ENCODE results near the gene XAGE1A. TPM values are rescaled to one million over a fixed set of nuclear protein-coding genes. Genes with fewer than 3 reads are reported as not detected.
"Not testable (repeated sequence)": the region's sequence is repeated elsewhere in the genome, so short reads cannot be mapped to it uniquely, and the experiment has no call there.

Gene XAGE1A
- total RNA-seq, result not detected

GRCh38 chrX:52495545-52496418 lies at the start of gene XAGE1A:
TSS of gene XAGE1A (plus strand) at chrX:52495808. CDS start at chrX:52497362, 1,554 bp downstream.
- intact Hi-C loops (cut with micrococcal nuclease); H3K4me1 Mint-ChIP-seq (ENCODE audit: low read depth); H3K27me3 Mint-ChIP-seq; H3K27ac Mint-ChIP-seq; H3K4me3 Mint-ChIP-seq; H3K36me3 Mint-ChIP-seq (ENCODE audit: low read depth); ATAC-seq; POLR2A ChIA-PET; DNase-seq; H3K9me3 Mint-ChIP-seq; CTCF ChIA-PET: not testable (repeated sequence)

GRCh38 chrX:52452031-52452430 lies 43.6 kb upstream of the XAGE1A start:
- H3K4me3 Mint-ChIP-seq; DNase-seq; H3K36me3 Mint-ChIP-seq (ENCODE audit: low read depth); H3K9me3 Mint-ChIP-seq; H3K27ac Mint-ChIP-seq; POLR2A ChIA-PET; CTCF ChIA-PET; H3K27me3 Mint-ChIP-seq; intact Hi-C loops (cut with micrococcal nuclease); ATAC-seq; H3K4me1 Mint-ChIP-seq (ENCODE audit: low read depth): not testable (repeated sequence)

- DNase-seq; intact Hi-C loops (cut with micrococcal nuclease); POLR2A ChIA-PET; CTCF ChIA-PET; ATAC-seq; H3K9me3 Mint-ChIP-seq; H3K27me3 Mint-ChIP-seq; H3K4me3 Mint-ChIP-seq; H3K4me1 Mint-ChIP-seq (ENCODE audit: low read depth); H3K27ac Mint-ChIP-seq; H3K36me3 Mint-ChIP-seq (ENCODE audit: low read depth): not testable (repeated sequence)
Observed at GRCh38 chrX:52471301-52471700, 24.3 kb upstream of the XAGE1A start.

- POLR2A ChIA-PET; H3K27me3 Mint-ChIP-seq; H3K27ac Mint-ChIP-seq; H3K4me1 Mint-ChIP-seq (ENCODE audit: low read depth); intact Hi-C loops (cut with micrococcal nuclease); H3K4me3 Mint-ChIP-seq; DNase-seq; CTCF ChIA-PET; ATAC-seq; H3K9me3 Mint-ChIP-seq; H3K36me3 Mint-ChIP-seq (ENCODE audit: low read depth): not testable (repeated sequence)
Observed at GRCh38 chrX:52496419-52496772, 788 bp downstream of the XAGE1A start.

GRCh38 chrX:52501362-52501761 lies 5.8 kb downstream of the XAGE1A start:
- DNase-seq; H3K9me3 Mint-ChIP-seq; CTCF ChIA-PET; POLR2A ChIA-PET; H3K36me3 Mint-ChIP-seq (ENCODE audit: low read depth); intact Hi-C loops (cut with micrococcal nuclease); H3K4me1 Mint-ChIP-seq (ENCODE audit: low read depth); H3K4me3 Mint-ChIP-seq; H3K27me3 Mint-ChIP-seq; ATAC-seq; H3K27ac Mint-ChIP-seq: not testable (repeated sequence)

- H3K27me3 Mint-ChIP-seq, result peaks cover 5% of the 10 kb centered on the region
- CTCF ChIA-PET, result no interaction called here
- intact Hi-C loops (cut with micrococcal nuclease), result no loop called here
- no peak overlapping the region for H3K27ac Mint-ChIP-seq
- no peaks in the 10 kb centered on the region for H3K4me1 Mint-ChIP-seq (ENCODE audit: low read depth)
- no peaks in the 10 kb centered on the region for H3K36me3 Mint-ChIP-seq (ENCODE audit: low read depth)
- no peak for ATAC-seq
- no peak for TF ChIP-seq CTCF (IDR thresholded peaks at IDR 0.05)
- no peaks in the 10 kb centered on the region for H3K9me3 Mint-ChIP-seq
- no peak for DNase-seq
- H3K4me3 Mint-ChIP-seq, result no peak overlapping the region
- POLR2A ChIA-PET, result no interaction called here
Observed at GRCh38 chrX:52504551-52504950, 8.9 kb downstream of the XAGE1A start.

- no peaks in the 10 kb centered on the region for H3K4me1 Mint-ChIP-seq (ENCODE audit: low read depth)
- intact Hi-C loops (cut with micrococcal nuclease), result no loop called here
- no peaks in the 10 kb centered on the region for H3K36me3 Mint-ChIP-seq (ENCODE audit: low read depth)
- ATAC-seq (no peak), DNase-seq (no peak)
- H3K27me3 Mint-ChIP-seq, result peaks cover 5% of the 10 kb centered on the region
- no peak for TF ChIP-seq CTCF (IDR thresholded peaks at IDR 0.05)
- POLR2A ChIA-PET, result no interaction called here
- H3K9me3 Mint-ChIP-seq, result no peaks in the 10 kb centered on the region
- H3K27ac Mint-ChIP-seq, result no peak overlapping the region
- no peak overlapping the region for H3K4me3 Mint-ChIP-seq
- CTCF ChIA-PET, result no interaction called here
Observed at GRCh38 chrX:52507331-52507730, 11.7 kb downstream of the XAGE1A start.
